Mesenchymal stem cell (in vitro differentiated cells and primary cell): Measurements from ENCODE around the gene RNGTT.
"Not testable (repeated sequence)": the region's sequence is repeated elsewhere in the genome, so short reads cannot be mapped to it uniquely, and the experiment has no call there.

Source experiments
- DNase-seq: peaks from one replicate; pipeline ENCODE4 v3.0.0-alpha.2; 2013
- H2AFZ ChIP-seq: one replicate; pipeline ENCODE4 v1.6.1; 2013; ENCODE audit warnings: low read depth, mild to moderate bottlenecking, control low read depth, inconsistent platforms, low read length, moderate library complexity
- H2AK5ac ChIP-seq: 2 replicates; pipeline ENCODE4 v1.6.1; 2013; ENCODE audit warnings: low read length, moderate library complexity, mild to moderate bottlenecking, inconsistent platforms; ENCODE audit not compliant: severe bottlenecking
- H2BK120ac ChIP-seq: one replicate; pipeline ENCODE4 v1.6.1; 2013; ENCODE audit warnings: low read depth, mild to moderate bottlenecking, inconsistent platforms, low read length, moderate library complexity
- H2BK12ac ChIP-seq, 2 experiments: one replicate each; pipeline ENCODE4 v1.6.1; 2013; ENCODE audit warnings: inconsistent platforms in 2 of 2, low read length in 2 of 2, mild to moderate bottlenecking in 2 of 2, moderate library complexity in 2 of 2, control low read depth in 1 of 2
- H2BK15ac ChIP-seq: one replicate; pipeline ENCODE4 v1.6.1; 2013; ENCODE audit warnings: mild to moderate bottlenecking, low read depth, inconsistent platforms; ENCODE audit not compliant: poor library complexity, severe bottlenecking
- H2BK5ac ChIP-seq: 2 replicates; pipeline ENCODE4 v1.6.1; 2013; ENCODE audit warnings: low read depth, mild to moderate bottlenecking, low read length, control low read depth, inconsistent platforms; ENCODE audit not compliant: poor library complexity, severe bottlenecking
- H3K14ac ChIP-seq, 2 experiments: one replicate each; pipeline ENCODE4 v1.6.1; 2013; ENCODE audit warnings: inconsistent platforms in 2 of 2, low read length in 2 of 2, control low read depth in 1 of 2, mild to moderate bottlenecking in 1 of 2, moderate library complexity in 1 of 2
- H3K18ac ChIP-seq, 2 experiments: one replicate each; pipeline ENCODE4 v1.6.1; 2013; ENCODE audit warnings: inconsistent platforms in 2 of 2, low read length in 2 of 2, control low read depth in 1 of 2, low read depth in 1 of 2, mild to moderate bottlenecking in 1 of 2
- H3K23ac ChIP-seq, 2 experiments: one replicate each; pipeline ENCODE4 v1.6.1; 2013; ENCODE audit warnings: inconsistent platforms in 2 of 2, low read length in 2 of 2, mild to moderate bottlenecking in 2 of 2, moderate library complexity in 2 of 2, control low read depth in 1 of 2
- H3K27ac ChIP-seq: 2 replicates; pipeline ENCODE4 v1.5.1; 2013; ENCODE audit warnings: mild to moderate bottlenecking, moderate library complexity, low read length, control low read depth, inconsistent platforms; ENCODE audit not compliant: poor library complexity, severe bottlenecking
- H3K27me3 ChIP-seq, 2 experiments: 2 replicates each; pipeline versions ENCODE4 v1.6.1 to v1.7.0; 2013; ENCODE audit warnings: low read length in 2 of 2, mild to moderate bottlenecking in 2 of 2, moderate library complexity in 2 of 2, control low read depth in 1 of 2, inconsistent platforms in 1 of 2; ENCODE audit not compliant: control insufficient read depth in 1 of 2, insufficient read depth in 1 of 2
- H3K36me3 ChIP-seq, 2 experiments: 2 replicates each; pipeline versions ENCODE4 v1.6.1 to v1.7.0; 2013; ENCODE audit warnings: low read length in 2 of 2, control low read depth in 1 of 2, inconsistent platforms in 1 of 2, low read depth in 1 of 2, mild to moderate bottlenecking in 1 of 2; ENCODE audit not compliant: insufficient read depth in 2 of 2, control insufficient read depth in 1 of 2
- H3K4ac ChIP-seq, 2 experiments: one replicate each; pipeline ENCODE4 v1.6.1; 2013; ENCODE audit warnings: inconsistent platforms in 2 of 2, low read length in 2 of 2, mild to moderate bottlenecking in 2 of 2, moderate library complexity in 2 of 2, control low read depth in 1 of 2, low read depth in 1 of 2
- H3K4me1 ChIP-seq: 2 replicates; pipeline ENCODE4 v1.6.1; 2013; ENCODE audit warnings: low read depth, low read length, control low read depth; ENCODE audit not compliant: control insufficient read depth, insufficient read depth
- H3K4me2 ChIP-seq: 2 replicates; pipeline ENCODE4 v1.6.1; 2013; ENCODE audit warnings: low read length, mild to moderate bottlenecking, inconsistent platforms; ENCODE audit not compliant: poor library complexity, severe bottlenecking
- H3K4me3 ChIP-seq, 2 experiments: 2 replicates each; pipeline versions ENCODE4 v1.5.1 to v1.7.0; 2013; ENCODE audit warnings: low read length in 2 of 2, mild to moderate bottlenecking in 2 of 2, control low read depth in 1 of 2, low read depth in 1 of 2; ENCODE audit not compliant: insufficient read depth in 1 of 2
- H3K79me1 ChIP-seq: replicated peaks from 2 replicates; pipeline ENCODE4 v1.6.1; 2013; ENCODE audit warnings: mild to moderate bottlenecking, control low read depth, low read length, inconsistent platforms; ENCODE audit not compliant: poor library complexity, severe bottlenecking
- H3K9ac ChIP-seq: 2 replicates; pipeline ENCODE4 v1.7.0; 2013; ENCODE audit warnings: mild to moderate bottlenecking, low read length, moderate library complexity
- H3K9me3 ChIP-seq: 2 replicates; pipeline ENCODE4 v1.7.0; 2013; ENCODE audit warnings: mild to moderate bottlenecking, low read length; ENCODE audit not compliant: control insufficient read depth
- H4K8ac ChIP-seq: one replicate; pipeline ENCODE4 v1.6.1; 2013; ENCODE audit warnings: inconsistent platforms, mild to moderate bottlenecking, low read length, moderate library complexity
- H4K91ac ChIP-seq: one replicate; pipeline ENCODE4 v1.6.1; 2013; ENCODE audit warnings: mild to moderate bottlenecking, low read length, inconsistent platforms
- WGBS: methylation state at CpG from one replicate; pipeline ENCODE4 v1.1.7; 2013; ENCODE audit warnings: mixed read lengths; 5-methylcytosine and 5-hydroxymethylcytosine counted together

Gene RNGTT

GRCh38 chr6:88734544-88734943 is 228.9 kb downstream of the RNGTT start:
- Histone ChIP-seq H3K14ac (no peak overlapping the region), H3K18ac (no peak overlapping the region), H3K9ac (no peak overlapping the region), H3K4ac (no peak overlapping the region), H3K4me2 (no peak overlapping the region), H2AFZ (no peak overlapping the region), H2AK5ac (no peak overlapping the region), H3K79me1 (peaks cover 4% of the 10 kb centered on the region), H3K9me3 (no peaks in the 10 kb centered on the region), H2BK15ac (no peak overlapping the region), H4K8ac (no peak overlapping the region), H3K27ac (no peak overlapping the region), H2BK5ac (no peak overlapping the region), H3K4me3 (no peak overlapping the region), H3K27me3 (no peaks in the 10 kb centered on the region), H4K91ac (no peak overlapping the region), H3K36me3 (peaks cover 0 to 9% of the 10 kb centered on the region in 2 experiments), H3K23ac (no peak overlapping the region), H3K4me1 (peaks cover 5% of the 10 kb centered on the region), H2BK120ac (no peak overlapping the region), H2BK12ac (no peak overlapping the region)
- WGBS, result 100% methylated on average over 3 of the region's 4 CpGs
- no peak for DNase-seq

- Histone ChIP-seq H3K4me2 (no peak overlapping the region), H3K4me3 (no peak overlapping the region), H3K23ac (no peak overlapping the region), H3K27ac (peak overlapping the region; percentile 18), H3K18ac (no peak overlapping the region), H3K27me3 (no peaks in the 10 kb centered on the region), H3K14ac (no peak overlapping the region), H2BK15ac (no peak overlapping the region), H2BK5ac (no peak overlapping the region), H3K4ac (no peak overlapping the region), H3K9me3 (no peaks in the 10 kb centered on the region), H3K9ac (no peak overlapping the region), H2BK120ac (no peak overlapping the region), H3K4me1 (peaks cover 5% of the 10 kb centered on the region), H4K91ac (no peak overlapping the region), H3K36me3 (no peaks in the 10 kb centered on the region), H3K79me1 (peaks cover 7% of the 10 kb centered on the region), H2BK12ac (no peak overlapping the region), H2AFZ (no peak overlapping the region), H2AK5ac (peak overlapping the region; percentile 68), H4K8ac (no peak overlapping the region)
- no peak for DNase-seq
- WGBS, result 77% methylated on average over 4 of the region's 4 CpGs
Measured at GRCh38 chr6:88730611-88731011, 232.8 kb downstream of the RNGTT start.

- H3K23ac ChIP-seq, result no peak overlapping the region
- peaks cover 10% of the 10 kb centered on the region for H3K79me1 ChIP-seq
- H3K9ac ChIP-seq, result no peak overlapping the region
- no peak overlapping the region for H4K8ac ChIP-seq
- H3K4me3 ChIP-seq, result no peak overlapping the region
- no peaks in the 10 kb centered on the region for H3K27me3 ChIP-seq
- no peak overlapping the region for H3K18ac ChIP-seq
- no peak overlapping the region for H2BK5ac ChIP-seq
- H3K27ac ChIP-seq, result no peak overlapping the region
- H2BK12ac ChIP-seq, result no peak overlapping the region
- H3K4me1 ChIP-seq, result peaks cover 8% of the 10 kb centered on the region
- no peak overlapping the region for H4K91ac ChIP-seq
- WGBS, result 70% methylated on average over 9 of the region's 10 CpGs
- H2AK5ac ChIP-seq, result peak overlapping the region; percentile 62
- H3K9me3 ChIP-seq, result no peaks in the 10 kb centered on the region
- no peak overlapping the region for H2AFZ ChIP-seq
- H3K36me3 ChIP-seq, result no peaks in the 10 kb centered on the region
- no peak overlapping the region for H3K4ac ChIP-seq
- H3K4me2 ChIP-seq, result no peak overlapping the region
- no peak overlapping the region for H3K14ac ChIP-seq
- no peak overlapping the region for H2BK120ac ChIP-seq
- H2BK15ac ChIP-seq, result no peak overlapping the region
- no peak for DNase-seq
Measured at GRCh38 chr6:88728756-88729155, 234.7 kb downstream of the RNGTT start.

- no CpG with 5 or more reads among the region's 1 CpG for WGBS
- H3K9ac ChIP-seq, result not testable (repeated sequence)
Measured at GRCh38 chr6:88726409-88726808, 237.0 kb downstream of the RNGTT start.

More at GRCh38 chr6:88726409-88726808, 237.0 kb downstream of the RNGTT start:
- not testable (repeated sequence) for H3K27me3 ChIP-seq, H2BK12ac ChIP-seq, H3K4me2 ChIP-seq, H4K91ac ChIP-seq, H3K23ac ChIP-seq, H3K4ac ChIP-seq, H3K14ac ChIP-seq, H2BK120ac ChIP-seq, H4K8ac ChIP-seq, H3K4me1 ChIP-seq, H3K79me1 ChIP-seq, H2AFZ ChIP-seq, H2BK15ac ChIP-seq, H2AK5ac ChIP-seq, H3K36me3 ChIP-seq, H3K9me3 ChIP-seq, DNase-seq, H2BK5ac ChIP-seq, H3K18ac ChIP-seq, H3K4me3 ChIP-seq
- peak overlapping the region; percentile 51 for H3K27ac ChIP-seq
